IPS-NIHi7 (cell line): Measurements from ENCODE around the gene VPREB1.
"Not testable (repeated sequence)": the region's sequence is repeated elsewhere in the genome, so short reads cannot be mapped to it uniquely, and the experiment has no call there.

Experiments used
- DNase-seq: peaks from one replicate; pipeline ENCODE4 v3.0.0; 2012; ENCODE audit warnings: mixed read lengths; ENCODE audit errors: extremely low spot score

The VPREB1 gene

GRCh38 chr22:22214819-22215329 is 29.7 kb upstream of the VPREB1 start:
- no peak for DNase-seq

- DNase-seq, result no peak
Observed at GRCh38 chr22:22215659-22216449, 28.7 kb upstream of the VPREB1 start.

- DNase-seq, result no peak
Observed at GRCh38 chr22:22216450-22216959, 28.1 kb upstream of the VPREB1 start.

GRCh38 chr22:22218302-22218701 is 26.3 kb upstream of the VPREB1 start:
- DNase-seq, result no peak

GRCh38 chr22:22219140-22219996 is 25.2 kb upstream of the VPREB1 start:
- DNase-seq, result no peak

- DNase-seq, result not testable (repeated sequence)
Observed at GRCh38 chr22:22221043-22221442, 23.5 kb upstream of the VPREB1 start.

GRCh38 chr22:22226448-22227187 is 18.0 kb upstream of the VPREB1 start:
- DNase-seq, result no peak

GRCh38 chr22:22228421-22228820 is 16.2 kb upstream of the VPREB1 start:
- no peak for DNase-seq

GRCh38 chr22:22228921-22229320 is 15.7 kb upstream of the VPREB1 start:
- no peak for DNase-seq

- no peak for DNase-seq
Observed at GRCh38 chr22:22229683-22230420, 14.7 kb upstream of the VPREB1 start.

- no peak for DNase-seq
Observed at GRCh38 chr22:22230438-22230837, 14.1 kb upstream of the VPREB1 start.

- DNase-seq, result no peak
Observed at GRCh38 chr22:22233081-22233480, 11.5 kb upstream of the VPREB1 start.

- peak; percentile 64 for DNase-seq
Observed at GRCh38 chr22:22235558-22235957, 9.0 kb upstream of the VPREB1 start.

GRCh38 chr22:22237521-22237920 is 7.1 kb upstream of the VPREB1 start:
- DNase-seq, result no peak

GRCh38 chr22:22239311-22239939 is 5.2 kb upstream of the VPREB1 start:
- no peak for DNase-seq

- no peak for DNase-seq
Observed at GRCh38 chr22:22241554-22241898, 3.1 kb upstream of the VPREB1 start.

GRCh38 chr22:22242488-22242887 is 2.1 kb upstream of the VPREB1 start:
- DNase-seq, result no peak

GRCh38 chr22:22243033-22243680 is 1.4 kb upstream of the VPREB1 start:
- DNase-seq, result no peak

- DNase-seq, result no peak
Observed at GRCh38 chr22:22245256-22245909, 797 bp downstream of the VPREB1 start.
